Measurements from ENCODE around the gene C1orf226.

The C1orf226 gene

GRCh38 chr1:162385280-162385623, 3.7 kb downstream of the C1orf226 start:
- no peak for DNase-seq (ENCODE audit: low spot score)

- no peak for DNase-seq (ENCODE audit: low spot score)
Observed at GRCh38 chr1:162385702-162386101, 4.2 kb downstream of the C1orf226 start.

- no peak for DNase-seq (ENCODE audit: low spot score)
Observed at GRCh38 chr1:162386292-162387225, 5.0 kb downstream of the C1orf226 start.

- no peak for DNase-seq (ENCODE audit: low spot score)
Observed at GRCh38 chr1:162387226-162388082, 5.9 kb downstream of the C1orf226 start.

GRCh38 chr1:162388083-162388594, 6.6 kb downstream of the C1orf226 start:
- no peak for DNase-seq (ENCODE audit: low spot score)

- DNase-seq (ENCODE audit: low spot score) = no peak
Observed at GRCh38 chr1:162388615-162389014, 7.1 kb downstream of the C1orf226 start.

GRCh38 chr1:162389021-162389818, 7.7 kb downstream of the C1orf226 start:
- no peak for DNase-seq (ENCODE audit: low spot score)

- DNase-seq (ENCODE audit: low spot score) = no peak
Observed at GRCh38 chr1:162389971-162390370, 8.4 kb downstream of the C1orf226 start.

GRCh38 chr1:162390396-162391185, 9.1 kb downstream of the C1orf226 start:
- no peak for DNase-seq (ENCODE audit: low spot score)

GRCh38 chr1:162391790-162392563, 10.4 kb downstream of the C1orf226 start:
- DNase-seq (ENCODE audit: low spot score) = peak; percentile 26

- no peak for DNase-seq (ENCODE audit: low spot score)
Observed at GRCh38 chr1:162396201-162396906, 14.8 kb downstream of the C1orf226 start.

- DNase-seq (ENCODE audit: low spot score) = no peak
Observed at GRCh38 chr1:162397039-162397448, 15.5 kb downstream of the C1orf226 start.

GRCh38 chr1:162397943-162398560, 16.5 kb downstream of the C1orf226 start:
- no peak for DNase-seq (ENCODE audit: low spot score)

GRCh38 chr1:162398999-162399580, 17.6 kb downstream of the C1orf226 start:
- no peak for DNase-seq (ENCODE audit: low spot score)

GRCh38 chr1:162400790-162401355, 19.3 kb downstream of the C1orf226 start:
- no peak for DNase-seq (ENCODE audit: low spot score)

GRCh38 chr1:162404550-162405160, 23.1 kb downstream of the C1orf226 start:
- DNase-seq (ENCODE audit: low spot score) = no peak

- DNase-seq (ENCODE audit: low spot score) = no peak
Observed at GRCh38 chr1:162405800-162406199, 24.3 kb downstream of the C1orf226 start.

- no peak for DNase-seq (ENCODE audit: low spot score)
Observed at GRCh38 chr1:162406811-162407210, 25.3 kb downstream of the C1orf226 start.
